Measurements from ENCODE around the gene HNRNPUL2. TPM values are rescaled to one million over a fixed set of nuclear protein-coding genes. Genes with fewer than 3 reads are reported as not detected.

Gene HNRNPUL2
- total RNA-seq (2022; extraction: Qiagen RNA extraction), result 38.5 to 50.6 TPM (median 40.7 TPM) in 5 replicates

GRCh38 chr11:62727165-62727871 lies at the start of gene HNRNPUL2:
TSS of gene HNRNPUL2 (minus strand) at chr11:62727457. CDS start at chr11:62727156, 301 bp downstream.

GRCh38 chr11:62771144-62772021 lies 44.1 kb upstream of the HNRNPUL2 start, which contains the start of gene TAF6L:
TSS of gene TAF6L (plus strand) at chr11:62771396. CDS start at chr11:62775784, 4,388 bp downstream.

GRCh38 chr11:62753736-62754603 lies 26.7 kb upstream of the HNRNPUL2 start, which contains the start of gene ZBTB3:
TSS of gene ZBTB3 (minus strand) at chr11:62754160. CDS start at chr11:62753664, 496 bp downstream.

GRCh38 chr11:62728171-62728988 lies 1.1 kb upstream of the HNRNPUL2 start, which contains the start of gene TTC9C:
TSS of gene TTC9C (plus strand) at chr11:62728486. CDS start at chr11:62728849, 363 bp downstream.

GRCh38 chr11:62707277-62707861 lies 19.9 kb downstream of the HNRNPUL2 start, which contains the start of the genes BSCL2 and GNG3:
TSS of gene BSCL2 (minus strand) at chr11:62707424. CDS start at chr11:62707195, 229 bp downstream.
TSS of gene GNG3 (plus strand) at chr11:62707676. CDS start at chr11:62708296, 620 bp downstream.

GRCh38 chr11:62689421-62690183 lies 37.7 kb downstream of the HNRNPUL2 start, which contains the start of gene LRRN4CL:
TSS of gene LRRN4CL (minus strand) at chr11:62689530. CDS start at chr11:62688508, 1,022 bp downstream.

GRCh38 chr11:62678770-62679696 lies 48.2 kb downstream of the HNRNPUL2 start, which contains the start of gene UBXN1:
TSS of gene UBXN1 (minus strand) at chr11:62679073. CDS start at chr11:62678923, 150 bp downstream.

GRCh38 chr11:62671608-62672389 lies 55.5 kb downstream of the HNRNPUL2 start, which contains the start of the genes LBHD1 and UQCC3:
TSS of gene LBHD1 (minus strand) at chr11:62672267. CDS start at chr11:62670031, 2,236 bp downstream.
TSS of gene UQCC3 (plus strand) at chr11:62671673. CDS start at chr11:62671746, 73 bp downstream.

GRCh38 chr11:62665075-62665598 lies 62.1 kb downstream of the HNRNPUL2 start, which contains the start of the genes C11orf98 and CSKMT:
TSS of gene C11orf98 (minus strand) at chr11:62665210. CDS start at chr11:62665169, 41 bp downstream.
TSS of gene CSKMT (plus strand) at chr11:62665312. CDS start at chr11:62665880, 568 bp downstream.

Other genes starting within 250 kb of the HNRNPUL2 start
- 308 to 468 TPM (median 395 TPM) in 5 replicates for gene AHNAK, start 180.7 kb downstream of the HNRNPUL2 start, total RNA-seq (2022; extraction: Qiagen RNA extraction)
- gene EEF1G, start 153.6 kb downstream of the HNRNPUL2 start, total RNA-seq (2022; extraction: Qiagen RNA extraction), result 1,875 to 2,021 TPM (median 1,992 TPM) in 5 replicates
- gene TUT1, start 135.9 kb downstream of the HNRNPUL2 start, total RNA-seq (2022; extraction: Qiagen RNA extraction), result 15.8 to 17.4 TPM (median 16.7 TPM) in 5 replicates
- 84.4 to 102 TPM (median 85.9 TPM) in 5 replicates for gene MTA2, start 125.6 kb downstream of the HNRNPUL2 start, total RNA-seq (2022; extraction: Qiagen RNA extraction)
- 19.0 to 23.2 TPM (median 21.8 TPM) in 5 replicates for gene EML3, start 114.7 kb downstream of the HNRNPUL2 start, total RNA-seq (2022; extraction: Qiagen RNA extraction)
- gene ROM1, start 114.2 kb downstream of the HNRNPUL2 start, total RNA-seq (2022; extraction: Qiagen RNA extraction), result 3.5 to 4.7 TPM (median 4.4 TPM) in 5 replicates
- 45.9 to 56.9 TPM (median 52.4 TPM) in 5 replicates for gene B3GAT3, start 105.5 kb downstream of the HNRNPUL2 start, total RNA-seq (2022; extraction: Qiagen RNA extraction)
- 243 to 305 TPM (median 258 TPM) in 5 replicates for gene GANAB, start 80.8 kb downstream of the HNRNPUL2 start, total RNA-seq (2022; extraction: Qiagen RNA extraction)
- gene INTS5, start 74.2 kb downstream of the HNRNPUL2 start, total RNA-seq (2022; extraction: Qiagen RNA extraction), result 20.6 to 22.8 TPM (median 21.6 TPM) in 5 replicates
- 115 to 147 TPM (median 128 TPM) in 5 replicates for gene C11orf98, start 62.2 kb downstream of the HNRNPUL2 start, total RNA-seq (2022; extraction: Qiagen RNA extraction)
- 8.2 to 15.6 TPM (median 12.8 TPM) in 5 replicates for gene CSKMT, start 62.1 kb downstream of the HNRNPUL2 start, total RNA-seq (2022; extraction: Qiagen RNA extraction)
- 22.5 to 36.2 TPM (median 32.9 TPM) in 5 replicates for gene UQCC3, start 55.8 kb downstream of the HNRNPUL2 start, total RNA-seq (2022; extraction: Qiagen RNA extraction)
- 3.9 to 5.5 TPM (median 5.2 TPM) in 5 replicates for gene LBHD1, start 55.2 kb downstream of the HNRNPUL2 start, total RNA-seq (2022; extraction: Qiagen RNA extraction)
- gene UBXN1, start 48.4 kb downstream of the HNRNPUL2 start, total RNA-seq (2022; extraction: Qiagen RNA extraction), result 106 to 120 TPM (median 114 TPM) in 5 replicates
- gene LRRN4CL, start 37.9 kb downstream of the HNRNPUL2 start, total RNA-seq (2022; extraction: Qiagen RNA extraction), result 0.07 to 0.13 TPM (median 0.11 TPM) in 4 of 5 replicates, not detected in the other
- 63.8 to 87.2 TPM (median 72.5 TPM) in 5 replicates for gene BSCL2, start 20.0 kb downstream of the HNRNPUL2 start, total RNA-seq (2022; extraction: Qiagen RNA extraction)
- gene GNG3, start 19.8 kb downstream of the HNRNPUL2 start, total RNA-seq (2022; extraction: Qiagen RNA extraction), result not detected in 5 replicates
- 29.2 to 32.7 TPM (median 31.6 TPM) in 5 replicates for gene TTC9C, start 1.0 kb upstream of the HNRNPUL2 start, total RNA-seq (2022; extraction: Qiagen RNA extraction)
- 1.0 to 1.6 TPM (median 1.5 TPM) in 5 replicates for gene ZBTB3, start 26.7 kb upstream of the HNRNPUL2 start, total RNA-seq (2022; extraction: Qiagen RNA extraction)
- 156 to 190 TPM (median 177 TPM) in 5 replicates for gene POLR2G, start 34.1 kb upstream of the HNRNPUL2 start, total RNA-seq (2022; extraction: Qiagen RNA extraction)
- gene TAF6L, start 43.9 kb upstream of the HNRNPUL2 start, total RNA-seq (2022; extraction: Qiagen RNA extraction), result 12.6 to 15.2 TPM (median 13.6 TPM) in 5 replicates
- 64.4 to 93.7 TPM (median 85.8 TPM) in 5 replicates for gene TMEM179B, start 59.9 kb upstream of the HNRNPUL2 start, total RNA-seq (2022; extraction: Qiagen RNA extraction)
- gene TMEM223, start 64.5 kb upstream of the HNRNPUL2 start, total RNA-seq (2022; extraction: Qiagen RNA extraction), result 20.1 to 29.2 TPM (median 26.5 TPM) in 5 replicates
- 47.7 to 51.9 TPM (median 49.5 TPM) in 5 replicates for gene NXF1, start 78.0 kb upstream of the HNRNPUL2 start, total RNA-seq (2022; extraction: Qiagen RNA extraction)
- 19.0 to 25.5 TPM (median 24.6 TPM) in 5 replicates for gene STX5, start 104.6 kb upstream of the HNRNPUL2 start, total RNA-seq (2022; extraction: Qiagen RNA extraction)
- gene TEX54, start 105.4 kb upstream of the HNRNPUL2 start, total RNA-seq (2022; extraction: Qiagen RNA extraction), result not detected in 5 replicates
- gene WDR74, start 112.1 kb upstream of the HNRNPUL2 start, total RNA-seq (2022; extraction: Qiagen RNA extraction), result 74.2 to 79.9 TPM (median 78.7 TPM) in 5 replicates
- gene SLC3A2, start 153.4 kb upstream of the HNRNPUL2 start, total RNA-seq (2022; extraction: Qiagen RNA extraction), result 945 to 1,067 TPM (median 951 TPM) in 5 replicates
- 0.06 to 0.13 TPM (median 0.08 TPM) in 5 replicates for gene CHRM1, start 193.9 kb upstream of the HNRNPUL2 start, total RNA-seq (2022; extraction: Qiagen RNA extraction)